Choroid plexus epithelial cell (primary cell): Measurements from ENCODE around the gene STOX1.

Source experiments
- DNase-seq: peaks from one replicate; pipeline ENCODE4 v3.0.0-alpha.2; 2010; ENCODE audit warnings: low read depth
- H3K4me3 ChIP-seq: 2 replicates; pipeline ENCODE4 v1.5.1; 2011; ENCODE audit warnings: low read depth, mild to moderate bottlenecking, control low read depth, low read length, moderate library complexity
- TF ChIP-seq, protein P1 (sequence below): conservative IDR thresholded peaks from 2 replicates; pipeline ENCODE4 v1.5.1; 2011; ENCODE audit warnings: low read depth, mild to moderate bottlenecking, control low read depth, inconsistent platforms, low read length, moderate library complexity

Gene STOX1, protein sequence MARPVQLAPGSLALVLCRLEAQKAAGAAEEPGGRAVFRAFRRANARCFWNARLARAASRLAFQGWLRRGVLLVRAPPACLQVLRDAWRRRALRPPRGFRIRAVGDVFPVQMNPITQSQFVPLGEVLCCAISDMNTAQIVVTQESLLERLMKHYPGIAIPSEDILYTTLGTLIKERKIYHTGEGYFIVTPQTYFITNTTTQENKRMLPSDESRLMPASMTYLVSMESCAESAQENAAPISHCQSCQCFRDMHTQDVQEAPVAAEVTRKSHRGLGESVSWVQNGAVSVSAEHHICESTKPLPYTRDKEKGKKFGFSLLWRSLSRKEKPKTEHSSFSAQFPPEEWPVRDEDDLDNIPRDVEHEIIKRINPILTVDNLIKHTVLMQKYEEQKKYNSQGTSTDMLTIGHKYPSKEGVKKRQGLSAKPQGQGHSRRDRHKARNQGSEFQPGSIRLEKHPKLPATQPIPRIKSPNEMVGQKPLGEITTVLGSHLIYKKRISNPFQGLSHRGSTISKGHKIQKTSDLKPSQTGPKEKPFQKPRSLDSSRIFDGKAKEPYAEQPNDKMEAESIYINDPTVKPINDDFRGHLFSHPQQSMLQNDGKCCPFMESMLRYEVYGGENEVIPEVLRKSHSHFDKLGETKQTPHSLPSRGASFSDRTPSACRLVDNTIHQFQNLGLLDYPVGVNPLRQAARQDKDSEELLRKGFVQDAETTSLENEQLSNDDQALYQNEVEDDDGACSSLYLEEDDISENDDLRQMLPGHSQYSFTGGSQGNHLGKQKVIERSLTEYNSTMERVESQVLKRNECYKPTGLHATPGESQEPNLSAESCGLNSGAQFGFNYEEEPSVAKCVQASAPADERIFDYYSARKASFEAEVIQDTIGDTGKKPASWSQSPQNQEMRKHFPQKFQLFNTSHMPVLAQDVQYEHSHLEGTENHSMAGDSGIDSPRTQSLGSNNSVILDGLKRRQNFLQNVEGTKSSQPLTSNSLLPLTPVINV

DNA sequence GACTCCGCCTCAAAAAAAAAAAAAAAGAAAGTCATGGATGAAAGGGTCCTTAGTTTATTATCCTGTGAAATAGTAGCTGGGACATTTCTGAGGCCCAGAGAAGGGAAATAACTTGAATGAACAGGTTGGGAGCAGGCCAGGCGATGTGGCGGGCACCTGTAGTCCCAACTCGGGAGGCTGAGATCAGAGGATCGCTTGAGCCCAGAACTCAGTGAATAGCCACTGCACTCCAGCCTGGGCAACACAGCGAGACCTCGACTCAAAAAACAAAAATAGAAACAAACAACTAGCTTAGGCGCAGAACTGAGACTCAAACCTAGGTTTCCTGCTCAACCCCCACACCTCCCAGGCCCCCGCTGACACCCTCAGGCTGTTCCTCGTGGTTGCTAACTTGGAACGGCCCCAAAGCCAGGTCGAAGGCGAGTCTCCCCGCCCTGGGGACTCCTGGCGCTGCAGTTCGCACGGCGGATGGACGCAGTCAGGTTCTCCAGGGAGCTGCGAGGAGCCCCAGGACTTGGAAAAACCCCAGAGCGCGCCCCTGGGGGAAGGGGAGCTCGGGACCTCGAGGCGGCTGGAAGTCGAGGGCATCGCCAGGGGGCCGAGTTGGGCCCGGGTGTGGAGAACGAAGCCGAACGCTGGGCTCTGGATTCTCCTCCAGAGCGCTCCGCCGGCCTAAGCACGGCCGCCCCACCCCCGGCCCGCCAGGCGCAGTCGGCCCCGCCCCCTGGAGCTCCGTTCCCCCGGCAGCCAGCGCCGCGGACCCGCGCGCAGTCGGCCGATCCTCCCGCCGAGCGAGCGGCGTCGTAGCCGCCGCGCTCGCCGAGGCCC, at the start of gene STOX1:
Gene STOX1 (plus strand): TSS at position 768 of the 828 bp plus-strand sequence. CDS start 93 bp downstream, outside the sequence.
- TF ChIP-seq, protein P1, sequence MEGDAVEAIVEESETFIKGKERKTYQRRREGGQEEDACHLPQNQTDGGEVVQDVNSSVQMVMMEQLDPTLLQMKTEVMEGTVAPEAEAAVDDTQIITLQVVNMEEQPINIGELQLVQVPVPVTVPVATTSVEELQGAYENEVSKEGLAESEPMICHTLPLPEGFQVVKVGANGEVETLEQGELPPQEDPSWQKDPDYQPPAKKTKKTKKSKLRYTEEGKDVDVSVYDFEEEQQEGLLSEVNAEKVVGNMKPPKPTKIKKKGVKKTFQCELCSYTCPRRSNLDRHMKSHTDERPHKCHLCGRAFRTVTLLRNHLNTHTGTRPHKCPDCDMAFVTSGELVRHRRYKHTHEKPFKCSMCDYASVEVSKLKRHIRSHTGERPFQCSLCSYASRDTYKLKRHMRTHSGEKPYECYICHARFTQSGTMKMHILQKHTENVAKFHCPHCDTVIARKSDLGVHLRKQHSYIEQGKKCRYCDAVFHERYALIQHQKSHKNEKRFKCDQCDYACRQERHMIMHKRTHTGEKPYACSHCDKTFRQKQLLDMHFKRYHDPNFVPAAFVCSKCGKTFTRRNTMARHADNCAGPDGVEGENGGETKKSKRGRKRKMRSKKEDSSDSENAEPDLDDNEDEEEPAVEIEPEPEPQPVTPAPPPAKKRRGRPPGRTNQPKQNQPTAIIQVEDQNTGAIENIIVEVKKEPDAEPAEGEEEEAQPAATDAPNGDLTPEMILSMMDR: no peak
- H3K4me3 ChIP-seq: peak within 1 kb of the TSS; percentile 58
- peak; percentile 58 for DNase-seq

DNA sequence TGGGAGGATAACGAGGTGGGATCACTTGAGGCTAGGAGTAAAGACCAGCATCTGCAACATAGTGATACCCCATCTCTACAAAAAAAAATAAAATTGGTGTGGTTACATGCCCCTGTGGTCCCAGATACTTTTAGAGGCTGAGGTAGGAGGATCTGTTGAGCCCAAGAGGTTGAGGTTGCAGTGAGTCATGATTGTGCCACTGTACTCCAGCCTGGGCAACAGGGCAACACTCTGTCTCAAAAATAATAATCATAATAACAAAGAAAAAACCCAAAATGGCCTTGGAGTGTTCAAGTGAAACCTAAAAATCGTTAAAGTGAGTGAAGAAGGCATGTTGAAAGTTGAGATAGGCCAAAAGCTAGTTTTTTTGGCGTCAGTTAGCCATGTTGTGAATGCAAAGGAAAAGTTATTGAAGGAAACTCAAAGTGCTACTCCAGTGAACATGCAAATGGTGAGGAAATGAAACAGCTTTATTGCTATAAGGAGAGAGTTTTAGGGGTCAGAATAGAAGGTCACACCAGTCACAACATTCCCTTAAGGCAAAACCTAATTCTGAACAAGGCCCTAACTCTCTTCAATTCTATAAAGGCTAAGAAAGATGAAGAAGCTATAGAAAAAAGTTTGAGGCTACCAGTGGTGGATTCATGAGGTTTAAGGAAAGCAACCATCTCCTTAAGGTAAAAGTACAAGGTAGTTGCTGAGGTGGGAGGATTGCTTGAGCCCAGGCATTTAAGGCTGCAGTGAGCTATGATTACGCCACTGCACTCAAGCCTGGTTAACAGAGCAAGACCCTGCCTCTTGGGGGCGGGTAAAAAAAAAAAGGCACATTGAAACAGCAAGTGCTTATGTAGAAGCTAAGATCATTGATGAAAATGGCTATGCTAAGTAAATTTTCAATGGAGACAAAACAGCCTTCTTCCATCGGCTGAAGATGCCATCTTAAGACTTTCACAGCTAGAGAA, 45.4 kb upstream of the STOX1 start:
- DNase-seq: no peak
- TF ChIP-seq, protein P1: no peak
- no peak overlapping the region for H3K4me3 ChIP-seq

DNA sequence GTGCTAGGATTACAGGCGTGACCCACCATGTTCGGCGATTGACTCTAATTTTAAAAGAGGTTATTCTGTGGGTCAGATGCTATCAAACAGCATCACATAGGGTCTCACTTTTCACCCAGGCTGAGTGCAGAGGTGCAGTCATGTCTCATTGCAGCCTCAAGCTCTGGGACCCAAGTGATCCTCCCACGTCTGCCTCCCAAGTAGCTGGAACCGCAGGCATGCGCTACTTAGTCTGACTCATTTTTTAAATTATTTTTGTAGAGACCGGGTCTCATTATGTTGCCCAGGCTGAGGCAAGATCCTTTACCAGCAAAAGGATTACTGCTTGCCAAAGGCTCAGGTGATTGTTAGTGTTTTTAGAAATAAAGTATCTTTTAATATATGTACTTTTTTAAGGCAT, 42.9 kb upstream of the STOX1 start:
- TF ChIP-seq, protein P1: no peak
- DNase-seq: peak; percentile 20
- no peak overlapping the region for H3K4me3 ChIP-seq

DNA sequence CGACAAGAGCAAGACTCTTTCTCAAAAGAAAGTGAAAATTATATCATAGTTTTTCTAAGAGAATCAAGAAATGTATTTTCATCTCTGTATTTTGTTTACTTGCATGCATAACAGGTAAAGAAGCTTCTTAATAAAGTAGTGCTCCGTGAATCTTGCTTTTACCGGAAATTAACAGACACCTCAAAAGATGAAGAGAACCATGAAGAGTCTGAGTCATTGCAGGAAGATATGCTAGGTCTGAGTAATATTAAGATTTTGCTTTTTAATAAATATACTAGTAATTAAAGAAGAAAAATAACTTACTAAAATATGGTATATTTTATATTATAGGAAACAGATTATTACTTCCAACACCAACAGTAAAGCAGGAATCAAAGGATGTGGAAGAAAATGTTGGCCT, 39.5 kb upstream of the STOX1 start:
- DNase-seq: no peak
- no peak overlapping the region for H3K4me3 ChIP-seq
- TF ChIP-seq, protein P1: no peak

DNA sequence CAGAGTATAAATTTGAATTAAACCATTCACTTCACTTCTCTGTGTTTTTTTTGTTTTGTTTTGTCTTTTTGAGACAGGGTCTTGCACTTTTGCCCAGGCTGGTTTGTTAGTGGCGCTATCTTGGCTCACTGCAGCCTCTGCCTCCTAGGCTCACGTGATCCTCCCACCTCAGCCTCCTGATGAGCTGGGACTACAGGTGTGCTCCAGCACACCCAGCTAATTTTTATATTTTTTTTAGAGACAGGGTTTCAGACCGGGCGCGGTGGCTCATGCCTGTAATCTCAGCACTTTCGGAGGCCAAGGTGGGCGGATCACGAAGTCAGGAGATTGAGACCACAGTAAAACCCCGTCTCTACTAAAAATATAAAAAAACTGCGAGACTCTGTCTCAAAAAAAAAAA, 36.9 kb upstream of the STOX1 start:
- H3K4me3 ChIP-seq: no peak overlapping the region
- DNase-seq: no peak
- TF ChIP-seq, protein P1: no peak
